GM12873 (cell line): ENCODE results near the gene ASTN1.

Experiments used
- TF ChIP-seq, protein P1 (sequence below): IDR thresholded peaks from 2 replicates; pipeline ENCODE4 v1.5.1; 2012; ENCODE audit warnings: low read depth, mild to moderate bottlenecking, moderate library complexity, low read length, control low read depth; ENCODE audit not compliant: insufficient read depth; ENCODE audit errors: missing control alignments

Gene ASTN1

GRCh38 chr1:177024623-177025022 is 139.9 kb downstream of the ASTN1 start:
- TF ChIP-seq, protein P1, sequence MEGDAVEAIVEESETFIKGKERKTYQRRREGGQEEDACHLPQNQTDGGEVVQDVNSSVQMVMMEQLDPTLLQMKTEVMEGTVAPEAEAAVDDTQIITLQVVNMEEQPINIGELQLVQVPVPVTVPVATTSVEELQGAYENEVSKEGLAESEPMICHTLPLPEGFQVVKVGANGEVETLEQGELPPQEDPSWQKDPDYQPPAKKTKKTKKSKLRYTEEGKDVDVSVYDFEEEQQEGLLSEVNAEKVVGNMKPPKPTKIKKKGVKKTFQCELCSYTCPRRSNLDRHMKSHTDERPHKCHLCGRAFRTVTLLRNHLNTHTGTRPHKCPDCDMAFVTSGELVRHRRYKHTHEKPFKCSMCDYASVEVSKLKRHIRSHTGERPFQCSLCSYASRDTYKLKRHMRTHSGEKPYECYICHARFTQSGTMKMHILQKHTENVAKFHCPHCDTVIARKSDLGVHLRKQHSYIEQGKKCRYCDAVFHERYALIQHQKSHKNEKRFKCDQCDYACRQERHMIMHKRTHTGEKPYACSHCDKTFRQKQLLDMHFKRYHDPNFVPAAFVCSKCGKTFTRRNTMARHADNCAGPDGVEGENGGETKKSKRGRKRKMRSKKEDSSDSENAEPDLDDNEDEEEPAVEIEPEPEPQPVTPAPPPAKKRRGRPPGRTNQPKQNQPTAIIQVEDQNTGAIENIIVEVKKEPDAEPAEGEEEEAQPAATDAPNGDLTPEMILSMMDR: no peak

GRCh38 chr1:177023726-177024125 is 140.8 kb downstream of the ASTN1 start:
- TF ChIP-seq, protein P1: no peak

- TF ChIP-seq, protein P1: no peak
Observed at GRCh38 chr1:177023249-177023648, 141.3 kb downstream of the ASTN1 start.

DNA sequence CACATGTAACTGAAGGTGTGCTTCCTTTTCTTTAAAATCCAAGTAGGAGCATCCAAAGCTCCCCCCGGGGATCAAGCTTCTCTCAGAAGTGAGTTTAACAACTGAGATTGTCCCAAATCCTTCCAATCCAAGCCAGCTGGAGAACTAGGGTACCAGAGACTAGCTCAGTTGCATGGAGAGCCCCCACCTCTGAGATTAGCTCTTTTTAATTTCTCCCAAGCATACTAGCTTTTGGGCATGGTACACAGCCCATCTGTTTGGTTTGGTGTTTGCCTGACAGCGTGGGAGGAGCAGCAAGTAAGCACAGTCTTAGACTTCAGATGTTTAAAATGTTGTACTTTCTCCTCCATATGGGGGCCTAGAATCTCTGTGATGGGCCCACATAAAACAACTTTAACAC is 142.8 kb downstream of the ASTN1 start:
- TF ChIP-seq, protein P1: no peak

GRCh38 chr1:177020851-177021589 is 143.5 kb downstream of the ASTN1 start:
- TF ChIP-seq, protein P1: no peak

- TF ChIP-seq, protein P1: no peak
Observed at GRCh38 chr1:177017287-177017852, 147.1 kb downstream of the ASTN1 start.

DNA sequence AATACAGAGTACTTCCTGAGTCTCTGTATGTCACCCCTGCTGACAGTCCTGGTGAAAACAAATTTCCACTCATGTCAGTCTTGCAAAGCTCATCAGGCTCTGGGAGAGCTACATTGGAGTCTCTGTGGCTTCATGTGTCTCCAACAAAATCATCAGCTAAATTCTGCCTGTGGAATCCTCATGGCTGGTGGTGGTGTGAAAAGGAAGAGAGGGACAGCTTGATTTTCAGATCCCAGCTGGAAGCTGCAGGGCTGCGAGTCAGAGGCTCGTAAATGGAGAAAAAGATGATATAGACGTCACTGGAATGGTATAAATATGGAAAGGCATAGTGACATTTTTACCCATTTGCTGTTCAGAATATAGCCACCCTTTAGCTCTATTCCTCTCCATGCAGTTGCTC is 150.2 kb downstream of the ASTN1 start:
- TF ChIP-seq, protein P1: no peak
